Stimulated activated CD4-positive, alpha-beta T cell treated with anti-CD3 and anti-CD28 coated beads, Interleukin-2, amount 100 ng/mL, for 48 hours (primary cell): ENCODE data around the gene CLINT1.

Experiments
- DNase-seq, 2 donors: peaks; one replicate each; pipeline ENCODE4 v3.0.0-alpha.2; 2020

CLINT1 gene

DNA sequence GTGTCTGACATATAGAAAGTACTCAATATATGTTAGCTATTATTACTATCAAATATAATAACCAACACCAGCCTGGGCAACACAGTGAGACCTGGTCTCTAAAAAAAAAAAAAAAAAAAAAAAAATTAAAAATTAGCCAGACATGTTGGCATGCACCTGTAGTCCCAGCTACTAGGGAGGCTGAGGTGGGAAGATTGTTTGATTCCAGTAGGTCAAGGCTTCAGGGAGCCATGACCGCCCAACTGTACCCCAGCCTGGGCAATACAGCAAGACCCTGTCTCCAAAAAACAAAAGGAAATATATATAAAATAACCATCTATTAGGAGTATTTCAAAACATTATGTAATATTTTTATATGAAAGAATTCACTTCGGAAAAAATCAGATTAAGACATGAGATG is 40.6 kb downstream of the CLINT1 start:
- no peak for DNase-seq

DNA sequence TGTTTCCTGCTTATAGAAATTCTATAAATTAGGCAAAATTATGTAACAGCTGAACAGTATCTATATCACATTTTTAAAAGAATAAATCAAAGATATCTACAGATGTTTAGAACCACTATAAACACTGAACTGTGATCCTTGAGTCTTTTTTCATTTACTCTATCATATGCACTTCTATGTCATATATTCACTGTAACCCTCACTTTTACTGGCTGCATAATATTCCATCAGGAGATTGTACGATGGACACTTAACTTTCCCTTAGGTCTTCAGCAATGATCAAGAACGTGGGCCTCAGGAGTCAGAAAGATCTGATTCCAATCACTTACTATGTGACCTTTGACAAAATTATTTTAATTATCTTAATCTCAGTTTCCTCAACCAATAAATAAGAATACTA is 41.0 kb downstream of the CLINT1 start:
- DNase-seq: no peak

DNA sequence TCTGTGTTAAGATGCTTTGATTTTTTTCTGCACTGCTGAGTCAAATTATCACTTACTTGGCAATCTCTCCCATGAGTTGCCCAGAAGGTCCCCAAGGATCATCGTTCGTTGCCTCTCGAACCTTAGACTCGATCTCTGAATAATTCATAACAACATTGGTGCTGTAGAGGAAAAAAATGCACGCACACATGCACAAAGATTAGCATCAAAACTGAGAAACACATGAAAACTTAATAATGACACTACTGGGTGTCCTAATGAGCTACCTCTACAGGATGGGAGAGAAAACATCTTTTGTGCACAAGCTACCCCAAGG is 41.6 kb downstream of the CLINT1 start:
- no peak for DNase-seq

DNA sequence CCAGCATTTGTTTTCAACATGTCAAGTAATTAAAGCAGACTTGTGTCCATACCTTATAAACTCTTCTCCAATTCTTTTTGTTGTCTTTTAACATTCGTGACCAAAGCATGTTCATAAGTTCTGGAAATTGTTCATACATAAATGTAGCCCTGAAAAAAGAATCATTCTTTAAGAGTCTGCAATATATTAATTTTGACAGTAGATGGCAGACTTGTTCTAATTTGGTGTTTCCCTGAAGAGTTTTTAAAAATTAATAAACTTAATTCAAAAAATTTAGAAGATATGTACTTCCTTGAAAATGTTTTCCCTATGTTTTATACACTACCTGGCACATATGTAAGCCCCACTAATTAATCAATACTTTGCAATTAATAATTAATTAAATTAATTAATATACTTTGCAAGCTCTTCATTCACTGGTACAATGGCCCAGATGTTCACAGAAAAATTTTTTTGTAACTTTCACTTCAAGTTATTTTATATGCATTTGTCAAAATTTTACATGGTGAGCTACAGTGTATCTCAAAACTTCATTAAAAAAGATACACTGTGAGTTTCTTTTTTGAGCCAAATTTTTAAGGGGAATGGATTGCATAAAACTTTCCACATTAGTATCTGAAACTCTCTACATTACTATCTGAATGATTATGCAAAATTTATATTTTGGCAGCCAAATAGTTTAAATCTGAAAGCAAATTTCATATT is 42.1 kb downstream of the CLINT1 start:
- DNase-seq: no peak

DNA sequence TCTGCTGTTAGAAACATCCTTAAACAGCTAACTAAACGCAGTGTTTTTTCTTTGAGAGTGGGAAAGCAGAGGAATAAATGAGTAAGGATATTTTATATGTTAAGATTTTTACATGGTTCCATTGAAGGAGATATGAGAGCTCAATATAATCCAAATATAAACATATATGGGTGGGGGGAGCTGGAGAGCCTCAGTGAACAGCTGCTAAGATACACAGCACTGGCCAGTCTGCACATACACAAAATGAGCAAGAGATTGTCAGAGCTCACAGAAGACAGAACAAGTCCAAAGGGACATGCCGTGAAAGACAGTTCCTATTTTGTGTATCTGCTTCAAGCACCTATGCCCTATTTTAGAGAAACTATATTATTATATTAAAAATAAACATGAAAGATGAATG is 46.9 kb downstream of the CLINT1 start:
- no peak for DNase-seq

DNA sequence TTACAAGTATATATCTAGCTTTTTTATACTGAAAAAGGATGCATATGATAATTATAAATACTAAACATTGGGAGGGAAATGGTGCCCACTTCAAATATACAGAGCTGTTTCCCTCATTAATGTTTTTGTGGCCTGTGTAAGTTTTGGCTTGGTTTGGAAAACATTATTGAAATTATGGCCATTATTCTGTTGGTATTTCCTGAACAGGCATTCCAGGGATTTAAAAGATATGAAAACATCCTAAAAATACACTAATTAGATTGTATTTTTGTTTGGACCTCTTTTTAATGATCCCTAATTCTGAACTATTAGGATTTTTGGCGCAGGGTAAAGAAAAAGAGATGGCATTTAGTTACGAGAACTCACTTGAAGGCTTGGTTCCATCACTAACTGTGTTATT is 50.9 kb downstream of the CLINT1 start:
- no peak for DNase-seq

DNA sequence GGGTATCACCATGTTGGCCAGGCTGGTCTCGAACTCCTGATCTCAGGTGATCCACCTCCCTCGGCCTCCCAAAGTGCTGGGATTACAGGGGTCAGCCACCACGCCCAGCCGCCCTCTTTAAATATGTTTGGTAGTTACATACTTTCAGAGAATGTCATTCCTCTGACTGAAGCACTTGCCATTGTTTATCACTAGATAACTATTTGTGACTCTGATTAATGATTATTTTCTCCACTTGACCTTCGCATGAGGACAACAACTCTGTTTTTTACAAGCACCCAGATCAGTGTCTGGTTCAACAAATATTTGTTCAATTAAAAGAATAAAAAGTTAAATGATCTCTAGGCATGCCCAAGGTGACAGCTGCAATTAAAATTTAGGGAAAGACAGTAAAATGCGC is 56.2 kb downstream of the CLINT1 start:
- no peak for DNase-seq

DNA sequence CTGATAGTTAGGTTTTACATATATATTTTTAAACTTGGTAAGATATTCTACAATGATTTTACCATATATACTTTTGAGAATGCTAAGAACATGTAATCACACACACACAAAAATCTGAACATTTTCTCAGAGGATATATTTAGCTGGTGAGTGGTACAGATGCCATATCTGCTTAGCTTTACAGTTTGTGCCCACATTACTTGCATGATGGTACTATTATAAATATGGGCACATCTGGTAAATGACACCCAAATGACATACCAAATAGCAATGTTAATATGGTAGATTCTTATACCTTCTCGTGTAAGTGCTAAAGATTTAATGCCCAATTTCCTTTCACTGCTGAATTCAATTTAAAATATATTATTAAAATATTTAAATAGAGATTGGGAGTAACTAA is 58.8 kb downstream of the CLINT1 start:
- DNase-seq: no peak

DNA sequence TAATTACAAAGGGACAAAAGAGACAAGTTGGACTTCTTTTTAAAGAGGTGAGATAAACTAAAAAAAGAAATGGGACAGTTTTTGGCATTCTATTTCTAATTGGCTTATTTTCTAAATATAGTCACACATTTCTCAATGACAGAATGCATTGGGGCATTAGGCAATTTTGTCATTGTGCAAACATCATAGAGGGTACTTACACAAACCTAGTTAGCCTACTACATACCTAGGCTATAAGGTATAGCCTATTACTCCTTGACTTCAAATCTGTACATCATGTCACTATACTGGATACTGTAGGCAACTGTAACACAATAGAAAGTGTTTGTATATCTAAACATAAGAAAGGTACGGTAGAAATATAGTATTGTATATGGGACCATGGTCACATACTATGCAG is 59.4 kb downstream of the CLINT1 start:
- DNase-seq: no peak

DNA sequence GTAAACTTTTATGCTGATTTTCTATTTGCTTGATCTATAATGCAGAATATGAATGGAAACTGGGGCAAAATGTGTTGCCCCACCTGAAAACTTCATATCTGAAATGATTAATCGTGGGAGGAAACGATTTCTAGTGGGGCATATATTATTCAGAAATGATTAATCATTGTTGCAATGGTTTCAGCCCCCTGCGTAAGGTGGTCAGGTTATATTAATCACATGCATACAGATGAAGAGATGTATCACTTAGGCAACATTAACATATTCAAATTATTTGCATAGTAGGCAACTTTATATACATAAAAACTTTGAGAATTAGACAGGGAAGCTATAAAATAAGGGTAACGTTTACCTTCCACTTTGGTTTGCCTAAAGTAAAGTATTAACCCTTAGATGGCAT is 65.6 kb downstream of the CLINT1 start:
- no peak for DNase-seq

DNA sequence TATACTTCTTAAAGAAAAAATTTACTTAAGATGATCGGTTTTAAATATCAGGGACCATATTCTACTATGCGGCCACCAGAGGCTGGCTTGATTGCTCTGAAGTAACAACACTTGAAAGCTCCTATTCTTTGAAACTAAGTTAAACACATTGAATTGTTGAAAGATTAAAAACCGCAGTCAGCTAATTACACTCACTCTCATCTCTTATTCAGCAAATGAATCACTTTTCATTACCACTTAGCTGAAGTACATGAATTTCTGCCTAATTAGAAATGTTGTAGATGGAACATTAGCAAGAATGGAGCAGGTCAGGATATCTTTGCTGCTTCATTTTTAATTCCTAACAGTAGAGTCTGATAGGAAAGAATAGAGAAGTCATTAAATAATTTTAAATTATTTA is 73.1 kb downstream of the CLINT1 start:
- no peak for DNase-seq

DNA sequence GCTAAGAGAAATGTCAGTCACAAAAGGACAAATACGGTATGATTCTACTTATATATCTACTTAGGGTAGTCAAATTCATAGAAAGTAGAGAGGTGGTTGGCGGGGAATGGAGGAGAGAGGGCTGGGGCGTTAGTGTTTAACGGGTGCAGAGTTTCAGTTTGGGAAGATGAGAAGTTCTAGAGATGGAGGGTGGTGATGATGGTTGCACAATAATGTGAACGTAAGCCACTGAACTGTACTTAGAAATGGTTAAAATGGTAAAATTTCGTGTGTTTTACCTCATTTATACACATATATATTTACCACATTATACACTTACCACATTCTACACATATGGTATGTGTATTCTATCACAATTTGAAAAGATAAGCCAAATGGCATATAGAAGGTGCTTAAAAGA is 79.7 kb downstream of the CLINT1 start:
- DNase-seq: no peak

DNA sequence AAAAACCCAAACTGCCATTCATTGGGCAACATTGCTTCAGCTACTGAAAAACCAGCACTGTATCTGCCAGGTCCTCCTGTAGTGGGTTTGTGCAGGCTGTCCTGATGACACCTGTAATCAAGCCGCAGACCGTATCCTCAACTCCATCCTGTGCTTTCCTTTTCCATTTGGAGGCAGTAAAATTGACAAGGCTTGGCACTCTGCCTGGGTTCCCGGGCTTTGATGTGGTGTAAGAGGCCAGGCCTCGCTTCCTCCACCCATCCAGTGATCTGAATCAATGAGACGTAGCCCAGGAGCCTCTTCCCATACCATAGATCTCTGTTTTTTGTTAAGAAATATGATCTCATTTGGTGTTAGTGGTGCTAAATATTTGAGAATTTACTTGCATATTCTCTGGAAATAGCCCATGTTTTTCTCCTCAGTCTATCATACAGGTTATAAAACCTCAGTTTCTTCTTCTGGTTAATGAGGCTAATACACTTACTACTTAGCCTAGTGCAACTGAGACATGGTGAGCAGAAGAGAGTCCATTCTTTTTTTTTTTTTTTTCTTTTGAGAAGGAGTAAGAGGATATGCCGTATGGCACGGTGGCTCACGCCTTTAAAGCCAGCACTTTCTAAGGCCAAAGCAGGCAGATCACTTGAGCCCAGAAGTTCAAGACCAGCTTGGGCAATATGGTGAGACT is 80.7 kb downstream of the CLINT1 start:
- no peak for DNase-seq

DNA sequence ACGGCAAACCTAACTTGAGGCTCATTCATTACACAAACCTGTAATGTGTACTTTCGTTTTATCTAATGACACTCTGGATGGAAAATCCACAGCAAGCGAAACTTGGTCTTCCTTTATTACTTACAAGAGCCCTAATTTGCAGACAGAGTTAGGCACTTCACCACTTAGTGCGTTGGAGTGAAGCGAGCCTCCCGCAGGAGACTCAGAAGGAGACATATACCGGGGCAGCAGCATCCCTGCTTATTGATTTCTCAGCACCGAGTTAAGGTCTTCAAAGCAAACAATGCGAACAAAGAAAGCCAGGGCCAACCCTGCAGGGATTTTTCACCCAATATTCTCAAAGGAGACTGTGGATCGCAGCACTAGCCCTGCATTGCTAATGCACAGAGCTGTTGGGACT is 86.8 kb downstream of the CLINT1 start:
- no peak for DNase-seq

DNA sequence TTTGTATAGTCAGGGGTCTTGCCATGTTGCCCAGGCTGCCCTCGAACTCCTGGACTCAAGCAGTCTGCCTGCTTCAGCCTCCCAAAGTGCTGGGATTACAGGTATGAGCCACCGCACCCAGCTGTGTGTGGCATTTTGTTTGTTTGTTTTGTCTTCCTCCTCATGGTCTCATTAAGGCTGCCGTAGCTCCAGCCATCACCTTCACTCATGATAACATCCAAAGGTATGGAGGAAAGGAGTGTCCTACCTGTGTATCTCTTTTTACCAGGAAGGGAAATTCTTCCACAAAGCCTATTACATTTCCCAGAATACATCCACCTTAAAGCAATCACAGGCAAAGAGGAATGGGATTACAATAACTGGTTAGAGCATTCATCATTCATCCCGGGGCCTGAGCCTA is 88.3 kb downstream of the CLINT1 start:
- no peak for DNase-seq

DNA sequence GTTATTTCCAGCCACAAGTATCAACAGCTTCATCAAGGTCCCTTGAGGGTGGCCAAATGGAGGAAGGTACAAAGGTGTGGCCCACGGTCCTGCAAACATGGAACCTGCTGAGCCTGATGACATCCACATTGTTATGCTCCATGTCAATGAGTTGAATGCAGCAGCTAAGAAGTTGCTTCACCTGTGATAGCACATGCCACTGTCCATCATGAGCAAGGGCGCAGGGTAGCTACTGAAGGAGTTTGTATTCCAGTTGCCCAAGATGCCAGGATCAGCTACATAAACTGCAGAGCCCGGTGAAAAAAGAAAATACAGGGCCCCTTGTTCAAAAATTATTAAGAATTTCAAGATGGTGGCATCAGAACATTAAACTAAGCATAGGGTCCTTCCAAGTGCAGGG is 91.3 kb downstream of the CLINT1 start:
- DNase-seq: no peak

DNA sequence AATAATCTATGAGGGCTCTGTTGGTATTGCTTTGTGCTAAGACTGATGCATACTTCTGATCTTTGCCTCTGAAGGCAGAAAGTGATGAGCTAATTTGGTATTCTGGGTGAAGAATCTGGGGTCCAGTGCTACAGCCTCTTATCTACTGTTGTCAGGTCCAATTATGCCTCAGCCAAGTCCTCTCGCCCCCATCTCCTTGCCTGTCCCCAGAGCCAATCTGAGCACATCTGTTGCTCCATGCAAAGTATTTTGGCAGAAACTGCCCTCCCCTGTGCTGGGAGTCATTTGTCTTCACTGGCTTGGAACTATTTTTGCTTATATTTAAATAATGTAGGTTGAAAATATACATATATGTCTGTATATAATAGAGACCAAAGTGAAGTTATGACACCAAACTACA is 92.0 kb downstream of the CLINT1 start:
- no peak for DNase-seq

DNA sequence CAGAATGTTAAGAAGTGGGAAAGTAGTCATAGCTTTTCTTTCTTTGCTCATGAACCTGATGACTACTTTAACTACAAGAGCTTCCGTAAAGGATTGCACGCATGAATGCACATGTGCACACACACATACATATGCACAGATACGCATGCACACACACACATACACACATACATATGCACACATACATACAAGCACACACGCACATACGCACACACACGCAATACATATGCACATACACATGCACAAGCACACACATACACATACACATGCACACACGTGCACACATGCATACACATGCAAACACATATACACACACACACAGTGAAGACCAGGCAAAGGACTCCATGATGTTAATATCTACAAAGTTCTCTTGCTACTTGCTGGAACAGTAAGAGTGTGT is 92.5 kb downstream of the CLINT1 start:
- DNase-seq: no peak

DNA sequence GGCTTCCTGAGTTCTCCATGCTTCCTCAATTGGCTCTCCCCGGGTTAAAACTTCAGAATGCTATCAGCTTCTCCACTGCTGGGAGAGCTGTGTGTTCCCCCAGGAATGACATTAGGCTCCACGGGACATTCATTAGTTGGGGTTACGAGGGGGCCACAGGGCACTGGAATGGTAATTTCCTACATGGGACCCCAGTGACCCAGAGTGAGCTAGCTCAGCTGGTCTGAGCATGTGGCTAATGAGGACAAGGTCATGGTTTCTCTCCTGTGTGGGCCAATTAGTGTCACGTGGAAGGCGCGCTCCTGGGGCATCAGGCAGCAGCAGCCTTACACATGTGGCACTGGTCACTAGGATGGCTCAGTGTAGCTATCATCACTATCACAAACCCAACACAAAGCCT is 94.4 kb downstream of the CLINT1 start:
- DNase-seq: no peak

DNA sequence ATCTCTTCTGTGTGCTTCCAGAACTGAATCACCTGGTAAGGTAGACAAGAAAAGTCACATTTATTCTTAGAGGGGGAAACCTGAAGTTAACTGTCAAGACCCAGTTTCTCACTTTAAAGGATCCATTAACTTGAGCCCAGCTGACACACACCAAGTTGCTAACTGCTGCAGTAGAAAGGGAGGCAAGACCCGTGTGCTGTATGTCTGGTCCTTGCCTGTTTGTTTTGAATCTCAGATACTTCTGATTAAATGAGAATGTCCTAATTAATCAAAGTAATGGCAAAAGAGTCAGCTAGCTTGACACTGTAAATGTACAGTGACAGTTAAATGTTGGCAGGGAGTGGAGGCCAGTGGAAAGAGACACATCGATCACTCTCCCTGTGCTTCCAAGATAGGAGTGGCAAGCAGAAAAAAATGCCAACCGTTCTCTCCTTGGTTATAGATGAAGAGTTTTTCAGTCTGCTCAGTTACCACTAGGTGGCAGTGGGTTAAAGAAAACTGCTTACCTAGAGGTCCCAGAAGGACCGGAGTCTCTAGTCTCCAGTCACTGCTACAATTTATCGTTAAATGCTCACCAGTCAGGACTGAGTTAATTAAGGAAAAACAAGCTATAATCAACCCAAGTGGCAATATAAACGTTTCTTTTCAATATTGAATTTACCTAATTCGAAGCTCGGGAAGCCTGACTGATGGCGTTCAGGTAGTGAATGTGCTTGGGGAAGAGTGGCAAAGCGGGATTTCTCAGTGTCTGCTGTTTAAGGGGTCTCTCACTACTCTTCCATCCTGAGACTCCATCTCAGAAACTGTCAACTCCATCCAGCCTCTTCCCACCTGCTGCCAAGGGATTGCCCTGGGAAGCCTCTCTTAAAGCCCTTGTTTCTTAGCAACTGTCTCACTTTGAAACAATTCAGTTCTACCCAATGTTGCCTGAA is 97.0 kb downstream of the CLINT1 start:
- no peak for DNase-seq

DNA sequence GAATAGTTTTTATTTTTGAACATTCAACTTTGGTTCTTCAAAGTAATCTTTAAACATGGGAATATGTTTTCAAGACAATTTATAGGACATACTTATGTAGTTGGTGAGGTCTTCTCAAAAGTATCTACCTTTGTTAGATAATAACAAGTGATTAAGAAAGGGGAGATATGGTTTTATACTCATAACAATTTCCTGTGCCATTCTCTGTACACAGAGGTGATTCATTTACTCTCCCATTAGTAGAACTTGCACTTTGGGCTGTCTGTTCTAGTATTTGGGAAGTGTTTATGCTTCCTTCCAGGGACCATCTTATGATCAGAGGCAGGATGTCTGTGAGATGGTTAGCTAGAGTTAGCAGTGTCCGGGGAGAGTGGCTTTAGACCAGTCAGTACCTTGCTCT is 100.2 kb downstream of the CLINT1 start:
- no peak for DNase-seq

DNA sequence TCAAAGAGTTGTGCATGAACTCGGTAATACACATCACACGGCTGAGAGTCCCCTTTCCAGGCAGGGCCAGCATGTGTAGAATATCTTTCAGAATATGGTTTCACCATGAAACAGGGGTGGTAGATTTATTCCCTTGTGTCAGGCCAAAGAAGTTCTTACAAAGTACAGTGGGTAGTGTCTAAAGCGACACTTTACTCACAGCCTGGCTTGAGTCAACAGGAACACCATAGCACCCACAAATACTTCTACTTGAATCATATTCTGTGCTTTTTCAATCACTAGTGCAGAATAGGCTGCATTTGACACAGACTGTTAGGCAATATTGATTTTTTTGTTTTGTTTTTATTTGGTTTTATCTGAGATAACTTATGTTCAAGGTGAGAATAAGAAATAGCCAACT is 102.8 kb downstream of the CLINT1 start:
- DNase-seq: no peak

DNA sequence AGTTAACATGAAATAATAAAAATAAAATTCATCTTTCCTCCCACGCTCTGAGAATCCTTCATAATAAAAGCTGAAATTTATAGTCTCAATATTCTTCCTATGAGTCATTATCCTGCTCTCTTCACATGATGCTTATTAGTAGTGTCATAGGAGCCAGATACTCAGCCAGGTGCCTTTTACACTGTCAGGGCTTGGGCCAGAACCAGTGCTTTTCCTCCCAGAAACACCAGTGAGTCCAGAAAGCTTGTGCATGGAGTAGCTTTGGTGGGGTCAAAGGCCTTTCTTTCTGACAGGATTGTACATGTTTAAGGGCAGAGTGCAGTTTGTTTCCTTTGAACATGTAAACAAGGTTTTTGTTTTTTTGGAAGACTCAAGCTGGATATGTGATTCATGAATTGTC is 108.6 kb downstream of the CLINT1 start:
- no peak for DNase-seq

DNA sequence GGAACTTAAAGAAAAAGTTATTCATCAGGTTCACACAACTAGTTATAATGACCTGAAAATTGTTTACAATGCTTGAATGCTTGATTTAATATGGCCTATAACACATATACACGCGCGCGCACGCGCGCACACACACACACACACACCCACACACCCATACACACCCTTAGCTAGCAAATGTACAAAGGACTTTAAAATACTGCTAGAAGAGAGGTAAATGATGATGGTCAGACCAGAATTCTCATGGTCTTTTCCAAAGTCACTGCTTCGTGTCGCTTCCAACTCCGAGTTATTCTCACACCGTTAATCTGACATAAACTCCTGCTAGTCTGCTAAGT is 109.5 kb downstream of the CLINT1 start:
- DNase-seq: no peak
